Adipose tissue (tissue), 3 donors: ENCODE results near the gene LDLR. TPM values are rescaled to one million over a fixed set of nuclear protein-coding genes. Genes with fewer than 3 reads are reported as not detected.
"Not testable (repeated sequence)": the region's sequence is repeated elsewhere in the genome, so short reads cannot be mapped to it uniquely, and the experiment has no call there.

Experiments
- H3K27ac ChIP-seq: one replicate; pipeline ENCODE4 v1.5.1; 2013; ENCODE audit warnings: low read depth, low read length
- WGBS, 3 donors: extraction: QIAGEN DNeasy Blood & Tissue Kit; methylation state at CpG; one replicate each; pipeline ENCODE4 v1.1.7; 2013; 5-methylcytosine and 5-hydroxymethylcytosine counted together
- polyA plus RNA-seq, 3 donors: library from polyadenylated mRNA; stranded (reverse); fragments of 200-250 nt; gene quantifications; one replicate each; pipeline ENCODE4 v1.2.3, GENCODE V29; 2013
- donor health status: healthy with polysubstance abuse.
- donor health status: Bipolar disorder and iron deficiency.
- donor health status: healthy.

The LDLR gene
- polyA plus RNA-seq, 3 donors = 17.5 to 247 (median 49.3) TPM

GRCh38 chr19:11180346-11180745 lies 91.1 kb downstream of the LDLR start:
- WGBS, 3 donors = 48 to 69% (median 50%) methylated on average over 8 of the region's 8 CpGs
- no peak overlapping the region for H3K27ac ChIP-seq

DNA sequence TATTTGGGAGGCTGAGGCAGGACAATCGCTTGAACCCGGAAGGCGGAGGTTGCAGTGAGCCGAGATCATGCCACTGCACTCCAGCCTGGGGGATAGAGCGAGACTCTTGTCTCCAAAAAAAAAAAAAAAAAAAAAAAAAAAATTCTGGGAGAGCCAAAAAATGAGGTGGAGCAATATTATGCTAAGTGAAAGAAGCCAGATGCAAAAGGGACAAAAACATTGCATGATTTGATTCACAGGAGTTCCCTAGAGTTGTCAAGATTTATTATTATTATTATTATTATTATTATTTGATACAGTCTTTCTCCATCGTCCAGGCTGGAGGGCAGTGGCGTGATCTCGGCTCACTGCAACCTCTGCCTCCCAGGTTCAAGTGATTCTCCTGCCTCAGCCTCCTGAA lies 91.7 kb downstream of the LDLR start:
- WGBS, 3 donors = 67 to 81% (median 77%) methylated on average over 8 of the region's 8 CpGs
- not testable (repeated sequence) for H3K27ac ChIP-seq

- H3K27ac ChIP-seq = no peak overlapping the region
- WGBS, 3 donors = 88 to 95% (median 88%) methylated on average over 4 of the region's 4 CpGs
Observed at GRCh38 chr19:11181488-11181887, 92.2 kb downstream of the LDLR start.

Other genes with a start within 250 kb of the LDLR start
- gene C19orf38, start 241.0 kb upstream of the LDLR start, polyA plus RNA-seq = 1 to 10 TPM; 1.4 to 6.6 (median 6.4) TPM
- gene CARM1, start 217.9 kb upstream of the LDLR start, polyA plus RNA-seq = 10 to 100 TPM; 17.3 to 28.9 (median 22.4) TPM
- 10 to 100 TPM; 33.6 to 49.9 (median 39.6) TPM for gene YIPF2, start 160.8 kb upstream of the LDLR start, polyA plus RNA-seq
- 10 to 100 TPM; 11.6 to 17.0 (median 16.7) TPM for gene TIMM29, start 160.7 kb upstream of the LDLR start, polyA plus RNA-seq
- gene SMARCA4, start 128.4 kb upstream of the LDLR start, polyA plus RNA-seq = 10 to 100 TPM; 22.5 to 42.5 (median 37.7) TPM
- gene SPC24, start 66.3 kb downstream of the LDLR start, polyA plus RNA-seq = 1 to 10 TPM in 1 of 3 donors, under 1 TPM in 2; 0.17 to 2.4 (median 0.30) TPM
- gene KANK2, start 108.1 kb downstream of the LDLR start, polyA plus RNA-seq = 100 to 1,000 TPM in 2 of 3 donors, 10 to 100 TPM in 1; 34.3 to 583 (median 148) TPM
- gene ANGPTL8, start 150.2 kb downstream of the LDLR start, polyA plus RNA-seq = 100 to 1,000 TPM in 1 of 3 donors, 10 to 100 TPM in 1, 1 to 10 TPM in 1; 7.4 to 108 (median 16.9) TPM
- 100 to 1,000 TPM in 1 of 3 donors, 10 to 100 TPM in 2; 16.2 to 190 (median 57.8) TPM for gene DOCK6, start 173.1 kb downstream of the LDLR start, polyA plus RNA-seq
- not detected for gene TSPAN16, start 206.7 kb downstream of the LDLR start, polyA plus RNA-seq